H1 (cell line): ENCODE data around the gene HAO1. TPM values are rescaled to one million over a fixed set of nuclear protein-coding genes. Genes with fewer than 3 reads are reported as not detected.

Experiments
- CTCF ChIA-PET: fragments of 300-600 bp; sonication (Branson Sonifier 250); formaldehyde crosslinking; loops from one replicate; lab custom pipeline; 2021; ENCODE audit not compliant: partially characterized antibody; lab: Charles Lee
- POLR2A ChIA-PET: fragments of 300-600 bp; sonication (Branson Sonifier 250); formaldehyde crosslinking; loops from one replicate; lab custom pipeline; 2021; ENCODE audit warnings: inconsistent platforms; ENCODE audit not compliant: partially characterized antibody; lab: Charles Lee
- DNase-seq, 2 experiments: peaks; one replicate each; pipeline versions ENCODE4 v3.0.0 to v3.0.0-alpha.2; 2010 to 2022; ENCODE audit warnings: low spot score in 2 of 2, low read depth in 1 of 2, mixed read lengths in 1 of 2
- FAIRE-seq: peaks from 2 replicates; lab custom pipeline; 2011; peaks lifted over from hg19 to GRCh38; lab: Jason Lieb, UNC
- H2AFZ ChIP-seq: 2 replicates; pipeline ENCODE4 v1.8.1; 2012; ENCODE audit warnings: low read length, inconsistent platforms
- H2AK5ac ChIP-seq: 2 replicates; pipeline ENCODE4 v1.6.1; 2013; ENCODE audit warnings: low read depth, low read length
- H2BK120ac ChIP-seq: replicated peaks from 2 replicates; pipeline ENCODE3; 2013; ENCODE audit warnings: low read depth, low read length, inconsistent platforms
- H2BK12ac ChIP-seq: 2 replicates; pipeline ENCODE4 v1.6.1; 2013; ENCODE audit warnings: low read depth, low read length
- H2BK15ac ChIP-seq: 2 replicates; pipeline ENCODE4 v1.6.1; 2013; ENCODE audit warnings: low read length
- H2BK20ac ChIP-seq: 2 replicates; pipeline ENCODE4 v1.6.1; 2013; ENCODE audit warnings: low read length
- H2BK5ac ChIP-seq: 2 replicates; pipeline ENCODE4 v1.6.1; 2013; ENCODE audit warnings: low read depth, low read length
- H3K14ac ChIP-seq: 2 replicates; pipeline ENCODE4 v1.6.1; 2013; ENCODE audit warnings: inconsistent platforms; ENCODE audit not compliant: insufficient read length
- H3K18ac ChIP-seq: 2 replicates; pipeline ENCODE4 v1.6.1; 2013; ENCODE audit warnings: low read length; ENCODE audit errors: extremely low read depth
- H3K23ac ChIP-seq: 2 replicates; pipeline ENCODE4 v1.6.1; 2013; ENCODE audit warnings: inconsistent platforms; ENCODE audit not compliant: insufficient read length
- H3K23me2 ChIP-seq: 2 replicates; pipeline ENCODE4 v1.6.1; 2013; ENCODE audit warnings: low read depth, low read length
- H3K27ac ChIP-seq: 2 replicates; pipeline ENCODE4 v1.6.1; 2011; ENCODE audit warnings: low read depth, low read length, inconsistent platforms
- H3K27me3 ChIP-seq, 4 experiments: replicated peaks in 1 of 4; 1 replicate in 1 of 4; 2 replicates in 3 of 4; pipeline versions ENCODE4 v1.6.1 to v1.8.1; 2011 to 2013; ENCODE audit warnings: low read length in 3 of 4, mild to moderate bottlenecking in 3 of 4, inconsistent platforms in 2 of 4, mixed read lengths in 2 of 4, moderate library complexity in 1 of 4; ENCODE audit not compliant: control insufficient read depth in 3 of 4, insufficient read depth in 3 of 4; ENCODE audit errors: extremely low read depth in 1 of 4
- H3K36me3 ChIP-seq, 4 experiments: 2 replicates each; pipeline versions ENCODE4 v1.6.1 to v1.8.1; 2011 to 2013; ENCODE audit warnings: mild to moderate bottlenecking in 4 of 4, low read length in 3 of 4, moderate library complexity in 2 of 4, control low read depth in 1 of 4, inconsistent platforms in 1 of 4; ENCODE audit not compliant: insufficient read depth in 4 of 4, control insufficient read depth in 2 of 4
- H3K4ac ChIP-seq: replicated peaks from 2 replicates; pipeline ENCODE3; 2013; ENCODE audit warnings: low read length, low read depth, mixed read lengths, inconsistent platforms; ENCODE audit not compliant: insufficient read length
- H3K4me1 ChIP-seq, 4 experiments: replicated peaks in 1 of 4; 1 replicate in 1 of 4; 2 replicates in 3 of 4; pipeline versions ENCODE4 v1.6.1 to v1.8.1; 2011 to 2013; ENCODE audit warnings: low read length in 3 of 4, inconsistent platforms in 2 of 4, mixed read lengths in 1 of 4; ENCODE audit not compliant: insufficient read depth in 4 of 4, control insufficient read depth in 3 of 4
- H3K4me2 ChIP-seq, 2 experiments: 2 replicates each; pipeline versions ENCODE4 v1.6.1 to v1.8.1; 2011 to 2013; ENCODE audit warnings: low read depth in 2 of 2, low read length in 2 of 2, control low read depth in 1 of 2, inconsistent platforms in 1 of 2, mild to moderate bottlenecking in 1 of 2; ENCODE audit not compliant: insufficient read depth in 1 of 2
- H3K4me3 ChIP-seq, 4 experiments: fragments of 200-600, 300-600 bp in 1 of 4; sonication (generic), shearing (Covaris generic), sonication (Bioruptor Twin) in 1 of 4; 2 replicates each; pipeline versions ENCODE4 v1.5.1 to v1.8.1; 2011 to 2016; ENCODE audit warnings: low read length in 4 of 4, low read depth in 3 of 4, control low read depth in 2 of 4, inconsistent platforms in 2 of 4, mild to moderate bottlenecking in 2 of 4, mixed read lengths in 1 of 4, moderate library complexity in 1 of 4; ENCODE audit not compliant: insufficient read depth in 2 of 4; ENCODE audit errors: extremely low read depth in 1 of 4
- H3K56ac ChIP-seq: replicated peaks from 2 replicates; pipeline ENCODE3; 2013; ENCODE audit warnings: low read depth, mild to moderate bottlenecking, mixed read lengths, low read length, inconsistent platforms; ENCODE audit not compliant: insufficient read length
- H3K79me1 ChIP-seq: 2 replicates; pipeline ENCODE4 v1.6.1; 2013; ENCODE audit warnings: low read depth, low read length, control low read depth
- H3K79me2 ChIP-seq, 2 experiments: 2 replicates each; pipeline versions ENCODE4 v1.6.1 to v1.8.1; 2012 to 2013; ENCODE audit warnings: low read length in 2 of 2, mild to moderate bottlenecking in 2 of 2, inconsistent platforms in 1 of 2; ENCODE audit not compliant: insufficient read depth in 2 of 2, control insufficient read depth in 1 of 2
- H3K9ac ChIP-seq, 4 experiments: replicated peaks in 1 of 4; 1 replicate in 1 of 4; 2 replicates in 3 of 4; pipeline versions ENCODE4 v1.6.1 to v1.8.1; 2011 to 2013; ENCODE audit warnings: low read depth in 3 of 4, low read length in 3 of 4, control low read depth in 2 of 4, mild to moderate bottlenecking in 2 of 4, moderate library complexity in 2 of 4, inconsistent platforms in 1 of 4; ENCODE audit errors: extremely low read depth in 1 of 4
- H3K9me3 ChIP-seq, 2 experiments: 2 replicates each; pipeline versions ENCODE4 v1.6.1 to v1.8.1; 2012 to 2013; ENCODE audit warnings: mild to moderate bottlenecking in 2 of 2, moderate library complexity in 2 of 2, control low read depth in 1 of 2, inconsistent platforms in 1 of 2, low read depth in 1 of 2, low read length in 1 of 2, mixed read lengths in 1 of 2; ENCODE audit not compliant: insufficient read depth in 2 of 2
- H4K20me1 ChIP-seq, 2 experiments: replicated peaks in 1 of 2; 2 replicates each; pipeline versions ENCODE3 to v1.8.1; 2011 to 2013; ENCODE audit warnings: inconsistent platforms in 2 of 2, low read length in 2 of 2, mild to moderate bottlenecking in 1 of 2; ENCODE audit not compliant: insufficient read depth in 2 of 2, control insufficient read depth in 1 of 2
- H4K5ac ChIP-seq: 2 replicates; pipeline ENCODE4 v1.6.1; 2013; ENCODE audit warnings: low read length, low read depth, mixed read lengths, inconsistent platforms; ENCODE audit not compliant: insufficient read length
- H4K8ac ChIP-seq: 2 replicates; pipeline ENCODE4 v1.8.0; 2013; ENCODE audit warnings: mild to moderate bottlenecking, moderate library complexity, low read length, inconsistent platforms; ENCODE audit not compliant: insufficient read depth; ENCODE audit errors: extremely low read depth
- H4K91ac ChIP-seq: replicated peaks from 2 replicates; pipeline ENCODE3; 2013; ENCODE audit warnings: low read length, mixed read lengths, inconsistent platforms; ENCODE audit not compliant: insufficient read length
- ATF3 ChIP-seq: IDR thresholded peaks from 2 replicates; pipeline ENCODE4 v1.6.1; 2011; ENCODE audit warnings: low read depth, mild to moderate bottlenecking, low read length; ENCODE audit not compliant: insufficient read depth
- CEBPB ChIP-seq: IDR thresholded peaks from 2 replicates; pipeline ENCODE4 v1.6.1; 2012; ENCODE audit warnings: low read depth, low read length
- CTCF ChIP-seq, 3 experiments: IDR thresholded peaks; 1 replicate in 2 of 3; 2 replicates in 1 of 3; pipeline versions ENCODE4 v1.5.1 to v1.6.1; 2011; ENCODE audit warnings: low read length in 3 of 3, mild to moderate bottlenecking in 3 of 3, inconsistent platforms in 2 of 3, low read depth in 1 of 3, moderate library complexity in 1 of 3; ENCODE audit not compliant: insufficient read depth in 1 of 3; ENCODE audit errors: control extremely low read depth in 1 of 3
- HDAC2 ChIP-seq, 2 experiments: fragments of 300-600 bp in 1 of 2; sonication (generic) in 1 of 2; IDR thresholded peaks; 2 replicates each; pipeline ENCODE4 v1.6.1; 2011 to 2012; ENCODE audit warnings: low read depth in 2 of 2, low read length in 2 of 2, mild to moderate bottlenecking in 2 of 2, moderate library complexity in 2 of 2, borderline replicate concordance in 1 of 2, inconsistent platforms in 1 of 2
- NRF1 ChIP-seq: IDR thresholded peaks from 2 replicates; pipeline ENCODE4 v1.6.1; 2011; ENCODE audit warnings: mild to moderate bottlenecking, low read depth, low read length, improper control_type of control experiment
- SIN3A ChIP-seq, 2 experiments: IDR thresholded peaks in 1 of 2; conservative IDR thresholded peaks in 1 of 2; 2 replicates each; pipeline ENCODE4 v1.6.1; 2011 to 2012; ENCODE audit warnings: low read length in 2 of 2, improper control_type of control experiment in 1 of 2, low read depth in 1 of 2, mild to moderate bottlenecking in 1 of 2
- SP4 ChIP-seq: IDR thresholded peaks from 2 replicates; pipeline ENCODE4 v1.6.1; 2012; ENCODE audit warnings: low read length, inconsistent platforms
- TAF1 ChIP-seq: IDR thresholded peaks from 2 replicates; pipeline ENCODE4 v1.6.1; 2011; ENCODE audit warnings: mild to moderate bottlenecking, low read depth, low read length
- TCF12 ChIP-seq: IDR thresholded peaks from 2 replicates; pipeline ENCODE4 v1.6.1; 2011; ENCODE audit warnings: low read depth, mild to moderate bottlenecking, low read length
- WGBS, 2 experiments: shearing (Covaris generic) in 1 of 2; methylation state at CpG; one replicate each; pipeline versions ENCODE4 v1.1.6 to v1.1.7; 2013 to 2015; ENCODE audit warnings: low lambda C conversion rate in 2 of 2, mixed read lengths in 2 of 2, inconsistent platforms in 1 of 2, low coverage in 1 of 2, missing lambda C conversion rate in 1 of 2; ENCODE audit not compliant: insufficient replicate concordance in 2 of 2, insufficient coverage in 1 of 2, insufficient read length in 1 of 2; ENCODE audit errors: extremely low coverage in 1 of 2, missing lambda C conversion rate in 1 of 2; 5-methylcytosine and 5-hydroxymethylcytosine counted together
- polyA plus RNA-seq, 7 experiments: library from polyadenylated mRNA; depleted of rRNA in 3 of 7; stranded (reverse) in 5 of 7; unstranded in 2 of 7; fragments of >200 nt in 5 of 7; fragments of 200-250 nt in 2 of 7; gene quantifications; 1 replicate in 5 of 7; 2 replicates in 1 of 7; 4 replicates in 1 of 7; pipeline versions ENCODE4 v1.2.1 to v1.2.3, GENCODE V29; 2011 to 2013; ENCODE audit warnings: missing spikeins in 2 of 7, mixed read lengths in 2 of 7
- total RNA-seq: library from RNA; stranded (reverse); fragmentation: NEBNext Ultra II Directional; extraction: Animal tissue kit (Norgen Biotek cat#: 25700); gene quantifications from 2 replicates; pipeline ENCODE4 v1.2.1, GENCODE V29; 2021

Gene HAO1
- total and polyA plus RNA-seq, 2 of the 8 experiments (the other 6 are each of a cell fraction or from before 2014, with no cell fraction given) = not detected

- no peak overlapping the region for H4K91ac ChIP-seq
- WGBS, 2 experiments = 75% methylated on average over 10 of the region's 10 CpGs; no CpG with 5 or more reads in 1 of the 2 experiments
- H3K36me3 ChIP-seq = no peaks in the 10 kb centered on the region
- no peaks in the 10 kb centered on the region for H4K20me1 ChIP-seq
- no peak overlapping the region for H2AK5ac ChIP-seq
- H2AFZ ChIP-seq = no peak overlapping the region
- no peak overlapping the region for H3K27ac ChIP-seq
- FAIRE-seq (peak; percentile 7), DNase-seq (peak in 1 of 2 experiments; percentile 1)
- H3K4ac ChIP-seq = no peak overlapping the region
- peaks cover 0 to 11% (median 2%) of the 10 kb centered on the region in 4 experiments; a peak in 3 of 7 replicates for H3K4me1 ChIP-seq
- no peak overlapping the region for H3K4me3 ChIP-seq
- H2BK15ac ChIP-seq = no peak overlapping the region
- no peak overlapping the region for H3K14ac ChIP-seq
- H3K9ac ChIP-seq = no peak overlapping the region
- no peaks in the 10 kb centered on the region for H3K9me3 ChIP-seq
- H3K23me2 ChIP-seq = no peaks in the 10 kb centered on the region
- no peak overlapping the region for H3K18ac ChIP-seq
- no peak overlapping the region for H4K8ac ChIP-seq
- H2BK12ac ChIP-seq = no peak overlapping the region
- no peaks in the 10 kb centered on the region for H3K27me3 ChIP-seq
- no peaks in the 10 kb centered on the region for H3K79me1 ChIP-seq
- no peaks in the 10 kb centered on the region for H3K79me2 ChIP-seq
- ChIA-PET CTCF (interaction anchor here (0.6 to 6.6 kb wide), 19 partner anchors 9 to 1767 kb away, joined by 3 to 53 read pairs (median 5); no protein-coding TSS in a partner anchor), POLR2A (interaction anchor here (0.7 kb wide), 1 partner anchor 850 kb away, joined by 4 read pairs; no protein-coding TSS in a partner anchor)
- H3K56ac ChIP-seq = no peak overlapping the region
- no peak overlapping the region for H2BK20ac ChIP-seq
- H3K23ac ChIP-seq = no peak overlapping the region
- H4K5ac ChIP-seq = no peak overlapping the region
- no peak overlapping the region for H2BK120ac ChIP-seq
- no peak overlapping the region for H2BK5ac ChIP-seq
- no peak overlapping the region for H3K4me2 ChIP-seq
- no peak for TF ChIP-seq TAF1
- TF ChIP-seq HDAC2 (IDR thresholded peaks at IDR 0.05; ENCODE audit: borderline replicate concordance in 1 of 2, low read depth in 2 of 2, low read length in 2 of 2) = no peak
- no peak for TF ChIP-seq SP4
- no peak for TF ChIP-seq TCF12
- peak; percentile 80 for TF ChIP-seq CEBPB
- no peak for TF ChIP-seq SIN3A (conservative IDR thresholded peaks at IDR 0.05 in 1 of 2, IDR thresholded peaks at IDR 0.05 in 1 of 2; ENCODE audit: low read depth in 1 of 2, low read length in 2 of 2)
- no peak for TF ChIP-seq ATF3
- no peak for TF ChIP-seq NRF1
- peak in 2 of 3 experiments; percentile 40 to 48; a peak in 3 of 4 replicates for TF ChIP-seq CTCF (IDR thresholded peaks at IDR 0.05; ENCODE audit: control extremely low read depth in 1 of 3, insufficient read depth in 1 of 3, low read depth in 1 of 3, low read length in 3 of 3)
Observed at GRCh38 chr20:7980332-7981046, 40.2 kb upstream of the HAO1 start.
